Measurements from ENCODE around the gene YY1. TPM values are rescaled to one million over a fixed set of nuclear protein-coding genes. Genes with fewer than 3 reads are reported as not detected.
"Not testable (repeated sequence)": the region's sequence is repeated elsewhere in the genome, so short reads cannot be mapped to it uniquely, and the experiment has no call there.

The YY1 gene
- total RNA-seq, 3 donors from 2014 or later: 60.8 to 78.7 (median 72.9) TPM

DNA sequence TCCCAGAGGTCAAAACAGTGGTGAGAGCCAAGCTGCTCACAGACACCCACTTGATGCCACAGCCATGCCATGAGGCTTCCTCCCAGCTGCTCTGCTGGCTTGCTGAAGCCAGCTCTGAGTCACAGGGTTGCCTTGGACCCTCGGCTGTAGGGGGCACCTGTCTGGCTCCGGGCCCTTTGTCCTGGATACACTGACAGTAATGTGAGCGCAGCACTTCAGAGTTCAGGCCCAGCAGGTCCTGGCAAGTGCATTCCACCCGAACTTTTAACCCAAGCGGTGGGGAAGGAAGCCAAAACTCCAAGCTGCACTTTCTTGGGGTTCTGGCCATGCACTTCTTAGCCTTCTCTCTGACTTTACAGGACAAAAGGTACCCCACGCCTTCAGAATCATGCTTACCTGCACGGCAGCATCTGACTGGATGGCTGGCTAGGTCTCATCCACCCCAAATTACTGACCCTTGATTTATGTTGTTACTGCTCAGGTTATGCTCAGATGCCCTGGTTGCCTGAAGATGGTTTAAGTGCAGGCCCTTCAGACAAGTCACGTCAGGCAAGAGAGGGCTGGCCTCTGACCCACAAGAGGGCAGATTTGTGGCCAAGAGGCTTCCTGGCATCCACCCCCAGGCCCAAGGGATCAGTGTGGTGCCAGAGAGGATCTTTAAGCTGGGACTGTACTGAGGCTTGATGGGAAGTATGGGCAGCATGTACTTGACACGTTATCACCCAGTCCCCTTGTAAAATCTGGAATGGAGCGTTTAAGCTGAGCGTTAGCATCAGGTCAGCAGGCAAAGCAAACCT is 42.5 kb downstream of the YY1 start:
- Histone ChIP-seq H3K9me3 (no peaks in the 10 kb centered on the region), H3K36me3 (ENCODE audit: low read depth) (no peaks in the 10 kb centered on the region), H3K4me1 (ENCODE audit: low read depth) (no peaks in the 10 kb centered on the region), H3K4me3 (no peak overlapping the region)
- intact Hi-C loops (cut with DNase I, micrococcal nuclease): no loop called here
- TF ChIP-seq, protein P1, sequence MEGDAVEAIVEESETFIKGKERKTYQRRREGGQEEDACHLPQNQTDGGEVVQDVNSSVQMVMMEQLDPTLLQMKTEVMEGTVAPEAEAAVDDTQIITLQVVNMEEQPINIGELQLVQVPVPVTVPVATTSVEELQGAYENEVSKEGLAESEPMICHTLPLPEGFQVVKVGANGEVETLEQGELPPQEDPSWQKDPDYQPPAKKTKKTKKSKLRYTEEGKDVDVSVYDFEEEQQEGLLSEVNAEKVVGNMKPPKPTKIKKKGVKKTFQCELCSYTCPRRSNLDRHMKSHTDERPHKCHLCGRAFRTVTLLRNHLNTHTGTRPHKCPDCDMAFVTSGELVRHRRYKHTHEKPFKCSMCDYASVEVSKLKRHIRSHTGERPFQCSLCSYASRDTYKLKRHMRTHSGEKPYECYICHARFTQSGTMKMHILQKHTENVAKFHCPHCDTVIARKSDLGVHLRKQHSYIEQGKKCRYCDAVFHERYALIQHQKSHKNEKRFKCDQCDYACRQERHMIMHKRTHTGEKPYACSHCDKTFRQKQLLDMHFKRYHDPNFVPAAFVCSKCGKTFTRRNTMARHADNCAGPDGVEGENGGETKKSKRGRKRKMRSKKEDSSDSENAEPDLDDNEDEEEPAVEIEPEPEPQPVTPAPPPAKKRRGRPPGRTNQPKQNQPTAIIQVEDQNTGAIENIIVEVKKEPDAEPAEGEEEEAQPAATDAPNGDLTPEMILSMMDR (IDR thresholded peaks at IDR 0.05): no peak
- ATAC-seq (no peak), DNase-seq (peak in 1 of 3 donors; percentile 20)

DNA sequence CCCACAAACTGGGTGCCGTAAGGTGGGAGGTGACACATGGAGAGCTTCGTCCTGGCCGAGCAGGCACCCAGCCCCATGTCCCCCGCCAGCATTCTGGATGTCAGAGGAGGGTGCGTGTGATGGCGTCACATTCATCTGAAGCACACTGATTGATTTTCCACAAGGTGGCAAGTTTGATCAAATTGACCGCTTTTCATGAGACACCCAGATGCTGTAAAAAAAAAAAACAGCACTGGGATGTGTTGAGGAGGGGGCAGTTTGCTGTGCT is 43.1 kb downstream of the YY1 start:
- ATAC-seq (no peak), DNase-seq (no peak)
- Histone ChIP-seq H3K4me1 (ENCODE audit: low read depth) (no peaks in the 10 kb centered on the region), H3K36me3 (ENCODE audit: low read depth) (no peaks in the 10 kb centered on the region), H3K9me3 (no peaks in the 10 kb centered on the region), H3K4me3 (no peak overlapping the region)
- intact Hi-C loops (cut with DNase I, micrococcal nuclease): no loop called here
- TF ChIP-seq, protein P1 (IDR thresholded peaks at IDR 0.05): no peak

DNA sequence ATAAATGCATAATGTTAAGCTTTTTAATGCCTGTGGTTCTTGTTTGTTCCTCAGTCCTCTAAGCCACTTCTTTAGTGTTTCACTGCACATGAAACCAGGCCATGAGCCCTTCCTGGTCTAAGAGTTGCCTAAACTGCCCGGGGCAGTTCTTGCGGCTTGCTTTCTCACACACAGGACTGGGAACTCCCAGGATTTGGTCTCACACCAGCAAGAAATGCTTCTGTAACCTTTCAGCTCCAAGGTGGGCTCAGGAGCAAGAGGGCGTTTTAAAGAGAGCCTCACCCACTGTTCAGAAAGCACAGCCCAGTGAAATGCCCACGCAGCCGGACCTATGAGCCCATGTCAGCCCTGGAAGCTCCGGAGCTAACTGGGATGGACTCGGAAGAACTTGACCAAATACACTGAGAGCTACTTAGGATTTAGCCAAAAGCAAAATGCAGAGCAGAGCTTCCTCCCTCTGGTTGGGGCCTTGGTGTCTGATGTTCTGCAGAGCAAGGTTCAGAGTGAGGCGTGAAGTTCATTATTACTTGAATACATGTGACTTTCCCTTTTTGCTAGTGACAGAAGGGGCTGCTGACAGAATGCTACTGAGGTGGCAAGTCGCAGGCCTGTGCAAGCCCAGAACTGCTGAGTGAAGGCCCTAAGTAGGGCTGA is 43.9 kb downstream of the YY1 start:
- ATAC-seq (no peak), DNase-seq (no peak)
- H3K4me3 ChIP-seq: no peak overlapping the region
- TF ChIP-seq, protein P1 (IDR thresholded peaks at IDR 0.05): no peak
- intact Hi-C loops (cut with DNase I, micrococcal nuclease): no loop called here
- no peaks in the 10 kb centered on the region for H3K4me1 ChIP-seq (ENCODE audit: low read depth)
- H3K36me3 ChIP-seq (ENCODE audit: low read depth): no peaks in the 10 kb centered on the region
- H3K9me3 ChIP-seq: no peaks in the 10 kb centered on the region

DNA sequence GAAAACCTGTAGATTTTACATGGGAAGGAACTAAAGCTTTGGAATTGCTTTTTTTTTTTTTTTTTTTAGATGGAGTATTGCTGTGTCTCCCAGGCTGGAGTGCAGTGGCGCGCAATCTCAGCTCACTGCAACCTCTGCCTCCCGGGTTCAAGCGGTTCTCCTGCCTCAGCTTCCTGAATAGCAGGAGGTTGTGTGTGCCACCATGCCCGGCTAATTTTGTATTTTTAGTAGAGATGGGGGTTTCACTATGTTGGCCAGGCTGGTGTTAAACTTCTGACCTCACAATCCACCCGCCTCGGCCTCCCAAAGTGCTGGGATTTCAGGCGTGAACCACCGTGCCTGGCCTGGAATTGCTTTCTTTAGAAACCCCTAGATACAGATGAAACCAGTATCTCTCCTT is 44.5 kb downstream of the YY1 start:
- intact Hi-C loops (cut with DNase I, micrococcal nuclease); DNase-seq; H3K9me3 ChIP-seq; H3K36me3 ChIP-seq (ENCODE audit: low read depth); H3K4me3 ChIP-seq; H3K4me1 ChIP-seq (ENCODE audit: low read depth); ATAC-seq: not testable (repeated sequence)

DNA sequence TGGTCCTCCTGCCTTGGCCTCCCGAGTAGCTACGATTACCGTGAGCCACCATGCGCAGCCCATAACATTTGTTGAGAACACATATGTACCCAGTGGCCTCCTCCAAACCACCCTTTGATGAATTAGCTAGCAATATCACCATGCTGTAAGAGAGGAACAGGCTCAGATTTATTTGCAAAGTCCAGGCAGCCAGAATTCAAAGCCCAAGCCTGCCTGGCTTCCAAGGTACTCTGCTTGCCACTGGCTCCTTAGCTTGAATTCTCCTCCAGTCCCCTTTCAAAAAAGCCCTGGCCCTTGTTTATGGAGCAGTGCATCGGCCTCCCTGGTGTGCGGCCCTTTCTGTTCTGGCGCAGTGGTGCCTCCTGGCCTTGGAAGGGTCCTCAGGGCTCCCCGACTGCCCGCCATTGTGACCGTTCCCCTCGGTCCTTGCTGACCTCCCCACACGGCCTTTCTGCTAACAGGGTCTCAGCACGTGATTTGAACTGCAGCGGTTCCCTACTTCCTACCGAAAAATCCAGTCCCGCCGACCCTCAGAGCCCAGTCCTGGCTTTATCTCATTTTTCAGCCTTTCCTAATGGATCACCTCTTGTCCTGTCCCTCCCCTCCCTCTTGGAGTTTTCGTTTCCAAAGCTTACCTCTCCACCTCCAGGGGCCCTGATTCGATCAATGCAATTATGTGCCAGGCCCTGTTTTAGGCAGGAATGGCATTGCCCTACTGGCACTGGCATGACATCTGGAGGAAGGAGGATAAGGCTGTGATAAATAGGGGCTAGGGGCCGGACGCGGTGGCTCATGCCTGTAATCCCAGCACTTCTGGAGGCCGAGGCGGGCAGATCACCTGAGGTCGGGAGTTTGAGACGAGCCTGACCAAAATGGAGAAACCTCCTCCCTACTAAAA is 45.3 kb downstream of the YY1 start:
- H3K4me1 ChIP-seq (ENCODE audit: low read depth): no peaks in the 10 kb centered on the region
- no peaks in the 10 kb centered on the region for H3K36me3 ChIP-seq (ENCODE audit: low read depth)
- no peak overlapping the region for H3K4me3 ChIP-seq
- ATAC-seq (no peak), DNase-seq (peak in 1 of 3 donors; percentile 35)
- TF ChIP-seq, protein P1 (IDR thresholded peaks at IDR 0.05): no peak
- intact Hi-C loops (cut with DNase I, micrococcal nuclease): no loop called here
- no peaks in the 10 kb centered on the region for H3K9me3 ChIP-seq

All from mucosa of descending colon (tissue), 3 donors.